Endothelial cell (in vitro differentiated cells): ENCODE data around the gene SLFN12L. TPM values are rescaled to one million over a fixed set of nuclear protein-coding genes. Genes with fewer than 3 reads are reported as not detected.
"Not testable (repeated sequence)": the region's sequence is repeated elsewhere in the genome, so short reads cannot be mapped to it uniquely, and the experiment has no call there.

ENCODE experiments used
- DNase-seq: peaks from one replicate; pipeline ENCODE4 v3.0.0; 2021; ENCODE audit warnings: low spot score
- H3K27ac Mint-ChIP-seq: one replicate; pipeline ENCODE4 v1.8.0; 2021; ENCODE audit warnings: mixed read lengths, inconsistent platforms; ENCODE audit not compliant: unreplicated experiment
- H3K27me3 Mint-ChIP-seq: one replicate; pipeline ENCODE4 v1.8.0; 2021; ENCODE audit warnings: mild to moderate bottlenecking, moderate library complexity, mixed read lengths, inconsistent platforms; ENCODE audit not compliant: unreplicated experiment
- H3K36me3 Mint-ChIP-seq: one replicate; pipeline ENCODE4 v1.8.0; 2021; ENCODE audit warnings: mild to moderate bottlenecking, low read depth, mixed read lengths, inconsistent platforms; ENCODE audit not compliant: unreplicated experiment
- H3K4me1 Mint-ChIP-seq: one replicate; pipeline ENCODE4 v1.8.0; 2021; ENCODE audit warnings: mild to moderate bottlenecking, mixed read lengths, inconsistent platforms; ENCODE audit not compliant: unreplicated experiment
- H3K4me3 Mint-ChIP-seq: one replicate; pipeline ENCODE4 v1.8.0; 2021; ENCODE audit warnings: mild to moderate bottlenecking, mixed read lengths, inconsistent platforms; ENCODE audit not compliant: unreplicated experiment
- H3K9me3 Mint-ChIP-seq: one replicate; pipeline ENCODE4 v1.8.0; 2021; ENCODE audit warnings: mixed read lengths, inconsistent platforms; ENCODE audit not compliant: unreplicated experiment
- total RNA-seq: library from RNA; stranded (reverse); fragmentation: NEBNext Ultra II Directional; extraction: Animal tissue kit (Norgen Biotek cat#: 25700); gene quantifications from one replicate; pipeline ENCODE4 v1.2.1, GENCODE V29; 2021; ENCODE audit not compliant: unreplicated experiment
- TF ChIP-seq, protein P1 (sequence below): fragments of 200-600 bp; sonication (generic); IDR thresholded peaks from one replicate; pipeline ENCODE4 v1.5.0; 2021; ENCODE audit warnings: antibody characterized with exemption; ENCODE audit not compliant: unreplicated experiment

SLFN12L gene
- total RNA-seq, 1 donor from 2014 or later: not detected

DNA sequence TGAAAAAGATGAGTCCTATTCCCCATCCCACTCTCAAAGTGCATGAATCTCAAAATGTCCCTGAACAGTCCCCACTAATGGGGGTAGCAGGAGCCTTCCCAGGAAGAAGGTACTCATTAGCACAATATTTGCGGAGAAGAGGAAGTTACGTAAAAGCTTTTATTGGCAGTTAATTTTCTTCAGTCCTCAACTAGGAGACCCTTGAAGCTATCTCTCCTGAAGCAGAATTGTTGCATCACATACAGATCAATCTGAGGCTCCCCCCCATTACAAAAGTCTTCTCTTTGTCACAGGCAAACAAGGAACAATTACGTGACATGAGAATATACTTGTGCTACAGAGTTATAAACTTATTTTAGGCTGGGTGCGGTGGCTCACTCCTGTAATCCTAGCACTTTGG lies 14.2 kb downstream of the SLFN12L start:
- Mint-ChIP-seq H3K27me3 (no peaks in the 10 kb centered on the region), H3K4me1 (no peaks in the 10 kb centered on the region), H3K4me3 (no peak overlapping the region)

DNA sequence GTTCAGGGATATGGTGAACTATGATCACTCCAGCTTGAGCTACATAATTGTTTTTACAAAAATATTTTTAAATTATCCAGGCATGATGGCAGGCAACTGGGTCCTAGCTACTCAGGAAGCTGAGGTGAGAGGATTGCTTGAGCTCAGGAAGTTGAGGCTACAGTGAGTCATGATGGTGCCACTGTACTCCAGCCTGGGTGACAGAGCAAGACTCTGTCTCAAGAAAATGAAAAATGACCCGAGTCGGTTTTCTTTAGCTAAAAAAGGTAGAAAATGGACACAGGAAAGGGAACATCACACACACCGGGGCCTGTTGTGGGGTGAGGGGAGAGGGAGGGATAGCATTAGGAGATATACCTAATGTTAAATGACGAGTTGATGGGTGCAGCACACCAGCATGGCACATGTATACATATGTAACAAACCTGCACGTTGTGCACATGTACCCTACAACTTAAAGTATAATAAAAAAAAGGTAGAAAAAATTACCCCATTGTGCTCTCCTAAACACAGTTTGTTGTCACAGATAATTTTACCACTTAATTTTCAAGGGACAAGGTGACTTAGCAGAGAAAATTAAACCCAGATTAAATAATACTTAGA lies 15.7 kb downstream of the SLFN12L start:
- H3K27me3 Mint-ChIP-seq, H3K9me3 Mint-ChIP-seq, H3K4me3 Mint-ChIP-seq, H3K27ac Mint-ChIP-seq, H3K36me3 Mint-ChIP-seq, H3K4me1 Mint-ChIP-seq, DNase-seq: not testable (repeated sequence)

More for the DNA sequence above, 14.2 kb downstream of the SLFN12L start:
- Mint-ChIP-seq H3K9me3 (peaks cover 5% of the 10 kb centered on the region), H3K36me3 (no peaks in the 10 kb centered on the region), H3K27ac (no peak overlapping the region)
- TF ChIP-seq, protein P1, sequence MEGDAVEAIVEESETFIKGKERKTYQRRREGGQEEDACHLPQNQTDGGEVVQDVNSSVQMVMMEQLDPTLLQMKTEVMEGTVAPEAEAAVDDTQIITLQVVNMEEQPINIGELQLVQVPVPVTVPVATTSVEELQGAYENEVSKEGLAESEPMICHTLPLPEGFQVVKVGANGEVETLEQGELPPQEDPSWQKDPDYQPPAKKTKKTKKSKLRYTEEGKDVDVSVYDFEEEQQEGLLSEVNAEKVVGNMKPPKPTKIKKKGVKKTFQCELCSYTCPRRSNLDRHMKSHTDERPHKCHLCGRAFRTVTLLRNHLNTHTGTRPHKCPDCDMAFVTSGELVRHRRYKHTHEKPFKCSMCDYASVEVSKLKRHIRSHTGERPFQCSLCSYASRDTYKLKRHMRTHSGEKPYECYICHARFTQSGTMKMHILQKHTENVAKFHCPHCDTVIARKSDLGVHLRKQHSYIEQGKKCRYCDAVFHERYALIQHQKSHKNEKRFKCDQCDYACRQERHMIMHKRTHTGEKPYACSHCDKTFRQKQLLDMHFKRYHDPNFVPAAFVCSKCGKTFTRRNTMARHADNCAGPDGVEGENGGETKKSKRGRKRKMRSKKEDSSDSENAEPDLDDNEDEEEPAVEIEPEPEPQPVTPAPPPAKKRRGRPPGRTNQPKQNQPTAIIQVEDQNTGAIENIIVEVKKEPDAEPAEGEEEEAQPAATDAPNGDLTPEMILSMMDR: no peak
- no peak for DNase-seq

DNA sequence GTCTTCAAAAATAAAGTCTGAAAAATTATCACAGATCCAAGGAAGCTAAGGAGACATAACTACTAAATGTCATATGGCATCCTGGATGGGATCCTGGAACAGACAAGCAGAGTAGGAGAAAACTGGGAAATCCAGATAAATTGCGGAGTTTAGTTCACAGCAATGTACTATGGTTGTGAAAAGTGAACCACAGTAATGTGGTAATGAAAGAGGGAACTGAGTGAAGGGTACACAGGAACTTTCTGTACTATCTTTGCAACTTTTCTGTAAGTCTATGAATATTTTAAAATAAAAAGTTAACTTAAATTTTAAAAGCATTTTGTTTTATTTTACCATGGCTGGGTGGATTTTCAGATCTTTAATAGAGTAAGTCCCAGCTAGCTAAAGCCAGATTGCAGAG lies 16.3 kb downstream of the SLFN12L start:
- Mint-ChIP-seq H3K9me3 (peaks cover 5% of the 10 kb centered on the region), H3K27me3 (no peaks in the 10 kb centered on the region), H3K27ac (no peak overlapping the region), H3K36me3 (no peaks in the 10 kb centered on the region), H3K4me1 (no peaks in the 10 kb centered on the region), H3K4me3 (no peak overlapping the region)
- no peak for DNase-seq
- TF ChIP-seq, protein P1: no peak

DNA sequence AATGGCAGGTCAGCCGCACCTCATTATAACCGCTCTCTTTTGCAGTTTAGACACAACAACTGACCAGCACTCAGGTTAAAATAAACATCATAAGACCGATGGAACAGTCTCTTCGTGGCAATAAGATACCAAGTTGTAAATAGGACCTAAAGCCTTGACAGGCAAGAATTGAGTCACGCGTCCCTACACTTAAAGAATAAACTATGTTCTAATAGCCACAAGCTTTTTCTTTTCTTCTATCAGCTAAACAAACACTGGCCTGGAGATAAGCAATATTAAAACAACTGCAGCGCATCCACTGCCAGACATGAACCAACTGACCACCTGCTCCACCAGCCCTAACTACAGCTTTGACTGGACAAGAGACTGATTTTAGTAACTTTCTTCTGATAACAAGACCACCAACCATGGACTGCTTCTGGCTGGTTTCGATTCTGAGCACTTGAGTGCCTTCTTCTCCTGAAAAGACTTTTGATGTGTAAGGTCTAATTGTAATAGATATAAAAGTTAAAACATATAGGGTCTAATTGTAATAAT lies 17.5 kb downstream of the SLFN12L start:
- no peak overlapping the region for H3K27ac Mint-ChIP-seq
- TF ChIP-seq, protein P1: no peak
- H3K9me3 Mint-ChIP-seq: peaks cover 3% of the 10 kb centered on the region
- H3K27me3 Mint-ChIP-seq: no peaks in the 10 kb centered on the region
- no peaks in the 10 kb centered on the region for H3K36me3 Mint-ChIP-seq
- H3K4me3 Mint-ChIP-seq: no peak overlapping the region
- H3K4me1 Mint-ChIP-seq: no peaks in the 10 kb centered on the region
- DNase-seq: no peak

DNA sequence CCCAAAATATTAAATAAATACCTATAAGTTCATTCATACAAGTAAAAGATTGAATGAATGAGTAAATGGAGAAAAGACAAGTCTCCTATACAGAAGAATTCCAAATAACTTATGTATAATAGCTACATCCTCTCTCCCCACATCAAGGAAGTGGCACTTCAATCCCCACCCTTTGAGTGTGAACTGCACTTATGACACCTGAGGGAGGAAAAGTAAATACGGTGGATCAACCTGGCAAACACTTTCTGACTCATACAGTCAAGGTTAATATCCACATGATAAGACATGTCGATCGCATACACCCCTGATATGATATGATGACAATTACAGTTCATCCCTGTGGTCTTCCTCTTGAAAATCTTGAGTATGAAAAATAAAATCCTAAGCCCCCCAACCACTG lies 18.0 kb downstream of the SLFN12L start:
- no peak for DNase-seq
- TF ChIP-seq, protein P1: no peak
- H3K4me3 Mint-ChIP-seq: no peak overlapping the region
- no peak overlapping the region for H3K27ac Mint-ChIP-seq
- no peaks in the 10 kb centered on the region for H3K9me3 Mint-ChIP-seq
- no peaks in the 10 kb centered on the region for H3K27me3 Mint-ChIP-seq
- no peaks in the 10 kb centered on the region for H3K36me3 Mint-ChIP-seq
- no peaks in the 10 kb centered on the region for H3K4me1 Mint-ChIP-seq

DNA sequence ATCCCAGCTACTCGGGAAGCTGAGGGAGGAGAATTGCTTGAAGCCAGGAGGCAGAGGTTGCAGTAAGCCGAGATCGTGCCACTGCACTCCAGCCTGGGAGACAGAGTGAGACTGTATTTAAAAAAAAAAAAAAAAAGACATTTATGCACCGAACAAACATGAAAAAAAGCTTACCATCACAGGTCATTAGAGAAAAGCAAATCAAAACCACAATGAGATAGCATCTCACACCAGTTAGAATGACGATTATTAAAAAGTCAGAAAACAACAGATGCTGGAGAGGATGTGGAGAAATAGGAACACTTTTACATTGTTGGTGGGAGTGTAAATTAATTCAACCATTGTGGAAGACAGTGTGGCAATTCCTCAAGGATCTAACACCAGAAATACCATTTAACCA lies 19.0 kb downstream of the SLFN12L start:
- DNase-seq, H3K36me3 Mint-ChIP-seq, H3K27ac Mint-ChIP-seq: not testable (repeated sequence)

More for the DNA sequence above, 19.0 kb downstream of the SLFN12L start:
- not testable (repeated sequence) for H3K4me1 Mint-ChIP-seq, H3K4me3 Mint-ChIP-seq, H3K9me3 Mint-ChIP-seq, H3K27me3 Mint-ChIP-seq
